ENCODE measurements around the gene YIF1A. TPM values are rescaled to one million over a fixed set of nuclear protein-coding genes. Genes with fewer than 3 reads are reported as not detected.
"Not testable (repeated sequence)": the region's sequence is repeated elsewhere in the genome, so short reads cannot be mapped to it uniquely, and the experiment has no call there.

The YIF1A gene
- polyA plus RNA-seq, 3 donors: 50.0 to 81.1 (median 63.8) TPM

DNA sequence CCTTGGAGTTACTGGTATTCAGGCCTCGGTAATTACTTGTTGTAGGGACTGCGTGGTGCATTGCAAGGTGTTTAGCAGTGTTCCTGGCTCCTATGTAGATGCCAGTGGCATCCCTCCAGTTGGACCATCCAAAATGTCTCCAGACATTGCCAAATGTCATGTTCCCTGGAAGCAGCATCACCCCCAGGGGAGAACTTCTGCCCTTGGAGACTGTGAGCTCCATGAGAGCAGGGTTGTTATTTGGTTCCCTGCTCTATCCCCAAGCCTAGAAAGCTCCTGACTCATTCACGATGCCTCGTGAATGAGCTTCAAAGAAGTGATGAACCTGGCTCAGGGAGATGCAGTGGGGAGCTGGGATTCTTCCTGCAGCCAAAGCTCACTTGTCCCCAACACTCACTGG is 32.7 kb upstream of the YIF1A start:
- no peak for DNase-seq
- no peak overlapping the region for H2AFZ ChIP-seq (ENCODE audit: insufficient read depth, low read depth, low read length, poor library complexity, severe bottlenecking)
- 93% methylated on average over 3 of the region's 4 CpGs for WGBS (ENCODE audit: insufficient coverage)
- peaks cover 27 to 29% of the 10 kb centered on the region in 2 donors for H3K4me1 ChIP-seq (ENCODE audit: control insufficient read depth in 1 of 2, insufficient read depth in 2 of 2, low read length in 2 of 2)
- no peaks in the 10 kb centered on the region for H3K36me3 ChIP-seq (replicated peaks in 1 of 2; ENCODE audit: control insufficient read depth in 1 of 2, insufficient read depth in 2 of 2, low read length in 2 of 2)
- no peaks in the 10 kb centered on the region for H4K20me1 ChIP-seq (ENCODE audit: insufficient read depth, low read length)
- Mint-ChIP-seq H3K4me3 (no peak overlapping the region), H3K27ac (no peak overlapping the region), H3K36me3 (no peaks in the 10 kb centered on the region), H3K27me3 (ENCODE audit: low read depth in 3 of 3) (peaks cover 2 to 8% (median 6%) of the 10 kb centered on the region in 3 donors), H3K9me3 (peaks cover 0 to 9% (median 3%) of the 10 kb centered on the region in 7 donors), H3K4me1 (peaks cover 27% of the 10 kb centered on the region)
- no peaks in the 10 kb centered on the region for H3K79me2 ChIP-seq (ENCODE audit: insufficient read depth, low read length)
- H3K9ac ChIP-seq (ENCODE audit: insufficient read depth, low read length, poor library complexity, severe bottlenecking): no peak overlapping the region
- H3K27me3 ChIP-seq (ENCODE audit: control insufficient read depth in 2 of 2, insufficient read depth in 2 of 2, low read length in 2 of 2): no peaks in the 10 kb centered on the region
- H3K4me3 ChIP-seq (replicated peaks in 1 of 3; ENCODE audit: low read depth in 2 of 3, low read length in 3 of 3): no peak overlapping the region
- no peaks in the 10 kb centered on the region for H3K9me3 ChIP-seq (replicated peaks in 1 of 2; ENCODE audit: control insufficient read depth in 1 of 2, insufficient read depth in 1 of 2, low read length in 2 of 2)
- intact Hi-C loops (cut with micrococcal nuclease): no loop called here
- H3K4me2 ChIP-seq (replicated peaks; ENCODE audit: extremely low read depth, low read length, poor library complexity, severe bottlenecking): no peak overlapping the region
- H3K27ac ChIP-seq (ENCODE audit: low read depth in 1 of 2, low read length in 2 of 2): no peak overlapping the region
- TF ChIP-seq, protein P1, sequence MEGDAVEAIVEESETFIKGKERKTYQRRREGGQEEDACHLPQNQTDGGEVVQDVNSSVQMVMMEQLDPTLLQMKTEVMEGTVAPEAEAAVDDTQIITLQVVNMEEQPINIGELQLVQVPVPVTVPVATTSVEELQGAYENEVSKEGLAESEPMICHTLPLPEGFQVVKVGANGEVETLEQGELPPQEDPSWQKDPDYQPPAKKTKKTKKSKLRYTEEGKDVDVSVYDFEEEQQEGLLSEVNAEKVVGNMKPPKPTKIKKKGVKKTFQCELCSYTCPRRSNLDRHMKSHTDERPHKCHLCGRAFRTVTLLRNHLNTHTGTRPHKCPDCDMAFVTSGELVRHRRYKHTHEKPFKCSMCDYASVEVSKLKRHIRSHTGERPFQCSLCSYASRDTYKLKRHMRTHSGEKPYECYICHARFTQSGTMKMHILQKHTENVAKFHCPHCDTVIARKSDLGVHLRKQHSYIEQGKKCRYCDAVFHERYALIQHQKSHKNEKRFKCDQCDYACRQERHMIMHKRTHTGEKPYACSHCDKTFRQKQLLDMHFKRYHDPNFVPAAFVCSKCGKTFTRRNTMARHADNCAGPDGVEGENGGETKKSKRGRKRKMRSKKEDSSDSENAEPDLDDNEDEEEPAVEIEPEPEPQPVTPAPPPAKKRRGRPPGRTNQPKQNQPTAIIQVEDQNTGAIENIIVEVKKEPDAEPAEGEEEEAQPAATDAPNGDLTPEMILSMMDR (IDR thresholded peaks at IDR 0.05): no peak

DNA sequence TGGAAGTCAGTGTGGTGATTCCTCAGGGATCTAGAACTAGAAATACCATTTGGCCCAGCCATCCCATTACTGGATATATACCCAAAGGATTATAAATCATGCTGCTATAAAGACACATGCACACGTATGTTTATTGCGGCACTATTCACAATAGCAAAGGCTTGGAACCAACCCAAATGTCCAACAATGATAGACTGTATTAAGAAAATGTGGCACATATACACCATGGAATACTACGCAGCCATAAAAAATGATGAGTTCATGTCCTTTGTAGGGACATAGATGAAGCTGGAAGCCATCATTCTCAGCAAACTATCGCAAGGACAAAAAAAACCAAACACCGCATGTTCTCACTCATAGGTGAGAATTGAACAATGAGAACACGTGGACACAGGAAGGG is 31.8 kb upstream of the YIF1A start:
- H2AFZ ChIP-seq (ENCODE audit: insufficient read depth, low read depth, low read length, poor library complexity, severe bottlenecking); intact Hi-C loops (cut with micrococcal nuclease); H3K79me2 ChIP-seq (ENCODE audit: insufficient read depth, low read length); H3K9me3 ChIP-seq (replicated peaks in 1 of 2; ENCODE audit: control insufficient read depth in 1 of 2, insufficient read depth in 1 of 2, low read length in 2 of 2); H3K36me3 Mint-ChIP-seq; DNase-seq; H3K4me3 Mint-ChIP-seq; H3K27ac Mint-ChIP-seq; H3K27me3 ChIP-seq (ENCODE audit: control insufficient read depth in 2 of 2, insufficient read depth in 2 of 2, low read length in 2 of 2); H3K9me3 Mint-ChIP-seq; H3K4me3 ChIP-seq (replicated peaks in 1 of 3; ENCODE audit: low read depth in 2 of 3, low read length in 3 of 3); H3K36me3 ChIP-seq (replicated peaks in 1 of 2; ENCODE audit: control insufficient read depth in 1 of 2, insufficient read depth in 2 of 2, low read length in 2 of 2); H3K4me2 ChIP-seq (replicated peaks; ENCODE audit: extremely low read depth, low read length, poor library complexity, severe bottlenecking); H4K20me1 ChIP-seq (ENCODE audit: insufficient read depth, low read length); H3K9ac ChIP-seq (ENCODE audit: insufficient read depth, low read length, poor library complexity, severe bottlenecking); H3K27ac ChIP-seq (ENCODE audit: low read depth in 1 of 2, low read length in 2 of 2): not testable (repeated sequence)
- Mint-ChIP-seq H3K27me3 (ENCODE audit: low read depth in 3 of 3) (peaks cover 0 to 11% (median 10%) of the 10 kb centered on the region in 3 donors), H3K4me1 (peaks cover 27% of the 10 kb centered on the region)
- no CpG with 5 or more reads among the region's 6 CpGs for WGBS (ENCODE audit: insufficient coverage)
- peaks cover 30 to 33% of the 10 kb centered on the region in 2 donors for H3K4me1 ChIP-seq (ENCODE audit: control insufficient read depth in 1 of 2, insufficient read depth in 2 of 2, low read length in 2 of 2)

DNA sequence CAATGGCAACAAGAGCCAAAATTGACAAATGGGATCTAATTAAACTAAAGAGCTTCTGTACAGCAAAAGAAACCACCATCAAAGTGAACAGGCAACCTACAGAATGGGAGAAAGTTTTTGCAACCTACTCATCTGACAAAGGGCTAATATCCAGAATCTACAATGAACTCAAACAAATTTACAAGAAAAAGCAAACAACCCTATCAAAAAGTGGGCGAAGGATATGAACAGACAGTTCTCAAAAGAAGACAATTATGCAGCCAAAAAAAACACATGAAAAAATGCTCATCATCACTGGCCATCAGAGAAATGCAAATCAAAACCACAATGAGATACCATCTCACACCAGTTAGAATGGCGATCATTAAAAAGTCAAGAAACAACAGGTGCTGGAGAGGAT is 31.3 kb upstream of the YIF1A start:
- no CpG with 5 or more reads among the region's 2 CpGs for WGBS (ENCODE audit: insufficient coverage)
- peaks cover 30 to 33% of the 10 kb centered on the region in 2 donors for H3K4me1 ChIP-seq (ENCODE audit: control insufficient read depth in 1 of 2, insufficient read depth in 2 of 2, low read length in 2 of 2)
- H3K79me2 ChIP-seq (ENCODE audit: insufficient read depth, low read length); H3K9me3 ChIP-seq (replicated peaks in 1 of 2; ENCODE audit: control insufficient read depth in 1 of 2, insufficient read depth in 1 of 2, low read length in 2 of 2); H3K36me3 Mint-ChIP-seq; H3K4me2 ChIP-seq (replicated peaks; ENCODE audit: extremely low read depth, low read length, poor library complexity, severe bottlenecking); H3K27me3 ChIP-seq (ENCODE audit: control insufficient read depth in 2 of 2, insufficient read depth in 2 of 2, low read length in 2 of 2); H4K20me1 ChIP-seq (ENCODE audit: insufficient read depth, low read length); H3K36me3 ChIP-seq (replicated peaks in 1 of 2; ENCODE audit: control insufficient read depth in 1 of 2, insufficient read depth in 2 of 2, low read length in 2 of 2); DNase-seq; H3K9me3 Mint-ChIP-seq; H3K4me3 ChIP-seq (replicated peaks in 1 of 3; ENCODE audit: low read depth in 2 of 3, low read length in 3 of 3); H2AFZ ChIP-seq (ENCODE audit: insufficient read depth, low read depth, low read length, poor library complexity, severe bottlenecking); H3K9ac ChIP-seq (ENCODE audit: insufficient read depth, low read length, poor library complexity, severe bottlenecking); H3K27ac Mint-ChIP-seq; H3K27ac ChIP-seq (ENCODE audit: low read depth in 1 of 2, low read length in 2 of 2); intact Hi-C loops (cut with micrococcal nuclease); H3K4me3 Mint-ChIP-seq: not testable (repeated sequence)
- H3K4me1 Mint-ChIP-seq: peaks cover 29% of the 10 kb centered on the region
- peaks cover 0 to 13% (median 11%) of the 10 kb centered on the region in 3 donors for H3K27me3 Mint-ChIP-seq (ENCODE audit: low read depth in 3 of 3)
